ENCODE results near the gene HNF1B. TPM values are rescaled to one million over a fixed set of nuclear protein-coding genes. Genes with fewer than 3 reads are reported as not detected.

The HNF1B gene
- total RNA-seq, 3 donors from 2014 or later: 0.33 TPM; not detected in 2

- Histone ChIP-seq H3K4me1 (no peaks in the 10 kb centered on the region), H3K36me3 (no peaks in the 10 kb centered on the region), H3K4me3 (no peak overlapping the region), H3K9me3 (no peaks in the 10 kb centered on the region), H3K27ac (no peak overlapping the region), H3K27me3 (no peaks in the 10 kb centered on the region)
- no peak for DNase-seq (ENCODE audit: low spot score in 2 of 2)
- TF ChIP-seq POLR2A (IDR thresholded peaks at IDR 0.05) (no peak), POLR2AphosphoS5 (IDR thresholded peaks at IDR 0.05) (no peak)
- TF ChIP-seq, protein P1, sequence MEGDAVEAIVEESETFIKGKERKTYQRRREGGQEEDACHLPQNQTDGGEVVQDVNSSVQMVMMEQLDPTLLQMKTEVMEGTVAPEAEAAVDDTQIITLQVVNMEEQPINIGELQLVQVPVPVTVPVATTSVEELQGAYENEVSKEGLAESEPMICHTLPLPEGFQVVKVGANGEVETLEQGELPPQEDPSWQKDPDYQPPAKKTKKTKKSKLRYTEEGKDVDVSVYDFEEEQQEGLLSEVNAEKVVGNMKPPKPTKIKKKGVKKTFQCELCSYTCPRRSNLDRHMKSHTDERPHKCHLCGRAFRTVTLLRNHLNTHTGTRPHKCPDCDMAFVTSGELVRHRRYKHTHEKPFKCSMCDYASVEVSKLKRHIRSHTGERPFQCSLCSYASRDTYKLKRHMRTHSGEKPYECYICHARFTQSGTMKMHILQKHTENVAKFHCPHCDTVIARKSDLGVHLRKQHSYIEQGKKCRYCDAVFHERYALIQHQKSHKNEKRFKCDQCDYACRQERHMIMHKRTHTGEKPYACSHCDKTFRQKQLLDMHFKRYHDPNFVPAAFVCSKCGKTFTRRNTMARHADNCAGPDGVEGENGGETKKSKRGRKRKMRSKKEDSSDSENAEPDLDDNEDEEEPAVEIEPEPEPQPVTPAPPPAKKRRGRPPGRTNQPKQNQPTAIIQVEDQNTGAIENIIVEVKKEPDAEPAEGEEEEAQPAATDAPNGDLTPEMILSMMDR (IDR thresholded peaks at IDR 0.05): no peak
- intact Hi-C loops (cut with DNase I; ENCODE audit: low total_unique reads): no loop called here
Measured at GRCh38 chr17:37657202-37657601, 87.7 kb downstream of the HNF1B start.

GRCh38 chr17:37651849-37652248 is 93.0 kb downstream of the HNF1B start:
- Histone ChIP-seq H3K9me3 (no peaks in the 10 kb centered on the region), H3K36me3 (no peaks in the 10 kb centered on the region), H3K27ac (no peak overlapping the region), H3K27me3 (peaks cover 0 to 12% of the 10 kb centered on the region in 2 donors), H3K4me1 (no peaks in the 10 kb centered on the region), H3K4me3 (no peak overlapping the region)
- intact Hi-C loops (cut with DNase I; ENCODE audit: low total_unique reads): no loop called here
- no peak for DNase-seq (ENCODE audit: low spot score in 2 of 2)
- no peak for TF ChIP-seq POLR2AphosphoS5 (IDR thresholded peaks at IDR 0.05)
- TF ChIP-seq, protein P1 (IDR thresholded peaks at IDR 0.05): no peak
- no peak for TF ChIP-seq POLR2A (IDR thresholded peaks at IDR 0.05)

DNA sequence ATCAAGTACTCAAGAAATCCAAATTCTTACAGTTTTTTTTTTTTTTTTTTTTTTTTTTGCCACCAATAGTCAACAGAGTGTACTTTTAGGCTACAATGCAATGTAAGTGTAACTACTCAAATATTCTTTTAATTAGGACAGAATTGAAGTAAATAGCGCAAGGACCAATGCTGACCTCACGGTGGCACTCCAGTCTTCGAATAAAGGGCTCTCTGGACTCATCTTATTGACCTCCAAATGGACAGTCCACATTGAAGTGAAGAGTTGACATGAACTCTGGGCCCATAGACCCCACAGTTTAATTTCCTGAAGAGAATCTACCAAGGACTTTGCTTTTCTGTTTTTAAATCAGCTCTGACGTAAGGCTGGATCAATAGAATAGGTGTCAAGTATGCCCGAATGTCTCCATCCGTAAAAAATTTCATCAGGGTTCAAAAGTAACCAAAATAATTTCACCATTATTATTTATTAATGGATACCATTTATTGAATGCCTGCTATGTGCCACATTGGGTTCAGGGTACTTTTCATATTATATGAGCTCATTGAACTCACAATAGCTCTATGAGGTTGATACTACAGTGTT is 94.3 kb downstream of the HNF1B start:
- TF ChIP-seq POLR2AphosphoS5 (IDR thresholded peaks at IDR 0.05) (no peak), POLR2A (IDR thresholded peaks at IDR 0.05) (no peak)
- TF ChIP-seq, protein P1 (IDR thresholded peaks at IDR 0.05): peak in 1 of 3 donors; percentile 11
- intact Hi-C loops (cut with DNase I; ENCODE audit: low total_unique reads): no loop called here
- H3K9me3 ChIP-seq: no peaks in the 10 kb centered on the region
- no peak overlapping the region for H3K4me3 ChIP-seq
- DNase-seq (ENCODE audit: low spot score in 2 of 2): no peak
- H3K36me3 ChIP-seq: no peaks in the 10 kb centered on the region
- peaks cover 0 to 15% of the 10 kb centered on the region in 2 donors for H3K27me3 ChIP-seq
- no peak overlapping the region for H3K27ac ChIP-seq
- H3K4me1 ChIP-seq: no peaks in the 10 kb centered on the region

DNA sequence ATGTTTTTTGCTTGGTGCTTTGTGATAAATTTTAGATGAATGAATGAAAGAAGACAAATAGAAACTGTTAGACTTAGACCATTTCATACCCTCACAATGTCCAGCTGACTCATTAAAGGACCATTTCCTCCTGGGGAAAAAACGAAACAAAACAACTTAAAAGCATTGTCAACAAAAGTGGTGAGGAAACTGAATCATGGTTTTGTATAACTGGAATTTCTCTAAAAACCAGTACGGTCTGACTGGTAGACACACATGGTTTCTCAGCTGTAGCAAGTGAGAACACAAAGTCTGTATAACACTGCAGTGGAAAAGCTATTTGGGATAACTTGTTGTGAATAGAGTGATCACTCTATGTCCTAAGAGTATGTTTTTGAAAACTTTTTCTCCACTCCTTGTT is 96.3 kb downstream of the HNF1B start:
- no peak for TF ChIP-seq POLR2A (IDR thresholded peaks at IDR 0.05)
- TF ChIP-seq, protein P1 (IDR thresholded peaks at IDR 0.05): no peak
- Histone ChIP-seq H3K36me3 (no peaks in the 10 kb centered on the region), H3K4me3 (no peak overlapping the region), H3K27me3 (peaks cover 0 to 15% of the 10 kb centered on the region in 2 donors), H3K9me3 (no peaks in the 10 kb centered on the region), H3K4me1 (no peaks in the 10 kb centered on the region), H3K27ac (no peak overlapping the region)
- DNase-seq (ENCODE audit: low spot score in 2 of 2): no peak
- intact Hi-C loops (cut with DNase I; ENCODE audit: low total_unique reads): no loop called here

- no peak for DNase-seq (ENCODE audit: low spot score in 2 of 2)
- H3K36me3 ChIP-seq: no peaks in the 10 kb centered on the region
- no peak overlapping the region for H3K4me3 ChIP-seq
- intact Hi-C loops (cut with DNase I; ENCODE audit: low total_unique reads): no loop called here
- peaks cover 0 to 15% of the 10 kb centered on the region in 2 donors for H3K27me3 ChIP-seq
- TF ChIP-seq, protein P1 (IDR thresholded peaks at IDR 0.05): no peak
- TF ChIP-seq POLR2AphosphoS5 (IDR thresholded peaks at IDR 0.05): no peak
- TF ChIP-seq POLR2A (IDR thresholded peaks at IDR 0.05): no peak
- H3K27ac ChIP-seq: no peak overlapping the region
- H3K9me3 ChIP-seq: no peaks in the 10 kb centered on the region
- no peaks in the 10 kb centered on the region for H3K4me1 ChIP-seq
Measured at GRCh38 chr17:37647856-37648255, 97.0 kb downstream of the HNF1B start.

All from breast epithelium (tissue), 4 donors.